ENCODE measurements around the gene PCNX3.

Gene PCNX3

GRCh38 chr11:65579291-65579690 is 36.3 kb upstream of the PCNX3 start:
- Histone ChIP-seq H3K36me3 (ENCODE audit: insufficient read depth, low read length) (peaks cover 43% of the 10 kb centered on the region), H4K20me1 (ENCODE audit: insufficient read depth, low read length) (peaks cover 15% of the 10 kb centered on the region), H3K4me2 (ENCODE audit: insufficient read depth, low read length) (no peak overlapping the region), H3K27ac (ENCODE audit: low read length) (no peak overlapping the region), H3K4me1 (ENCODE audit: insufficient read depth, low read length) (peaks cover 35% of the 10 kb centered on the region), H2AFZ (ENCODE audit: low read depth, low read length) (no peak overlapping the region), H3K4me3 (ENCODE audit: low read depth in 1 of 2, low read length in 2 of 2) (no peak overlapping the region), H3K27me3 (ENCODE audit: insufficient read depth, low read length, poor library complexity) (no peaks in the 10 kb centered on the region), H3K9ac (ENCODE audit: low read depth, low read length) (no peak overlapping the region), H3K79me2 (ENCODE audit: insufficient read depth, low read length) (peaks cover 18% of the 10 kb centered on the region), H3K9me3 (ENCODE audit: insufficient read depth, low read length, severe bottlenecking) (no peaks in the 10 kb centered on the region)
- DNase-seq (no peak), ATAC-seq (ENCODE audit: insufficient read depth, low read depth) (no peak)
- no peak for TF ChIP-seq EZH2 (IDR thresholded peaks at IDR 0.05; ENCODE audit: borderline replicate concordance, low read depth, low read length, severe bottlenecking)
- TF ChIP-seq CTCF (IDR thresholded peaks at IDR 0.05; ENCODE audit: borderline replicate concordance, extremely low read depth, low read length, poor library complexity, severe bottlenecking) = no peak

- Histone ChIP-seq H3K36me3 (ENCODE audit: insufficient read depth, low read length) (peaks cover 47% of the 10 kb centered on the region), H3K9ac (ENCODE audit: low read depth, low read length) (no peak overlapping the region), H4K20me1 (ENCODE audit: insufficient read depth, low read length) (peaks cover 9% of the 10 kb centered on the region), H3K27ac (ENCODE audit: low read length) (no peak overlapping the region), H3K4me3 (ENCODE audit: low read depth in 1 of 2, low read length in 2 of 2) (no peak overlapping the region), H3K79me2 (ENCODE audit: insufficient read depth, low read length) (peaks cover 18% of the 10 kb centered on the region), H3K27me3 (ENCODE audit: insufficient read depth, low read length, poor library complexity) (no peaks in the 10 kb centered on the region), H3K4me1 (ENCODE audit: insufficient read depth, low read length) (peaks cover 26% of the 10 kb centered on the region), H3K4me2 (ENCODE audit: insufficient read depth, low read length) (no peak overlapping the region), H2AFZ (ENCODE audit: low read depth, low read length) (no peak overlapping the region), H3K9me3 (ENCODE audit: insufficient read depth, low read length, severe bottlenecking) (no peaks in the 10 kb centered on the region)
- no peak for ATAC-seq (ENCODE audit: insufficient read depth, low read depth)
- no peak for DNase-seq
- TF ChIP-seq EZH2 (IDR thresholded peaks at IDR 0.05; ENCODE audit: borderline replicate concordance, low read depth, low read length, severe bottlenecking) (no peak), CTCF (IDR thresholded peaks at IDR 0.05; ENCODE audit: borderline replicate concordance, extremely low read depth, low read length, poor library complexity, severe bottlenecking) (no peak)
Measured at GRCh38 chr11:65580031-65580692, 35.4 kb upstream of the PCNX3 start.

GRCh38 chr11:65580756-65581155 is 34.8 kb upstream of the PCNX3 start:
- TF ChIP-seq EZH2 (IDR thresholded peaks at IDR 0.05; ENCODE audit: borderline replicate concordance, low read depth, low read length, severe bottlenecking) (no peak), CTCF (IDR thresholded peaks at IDR 0.05; ENCODE audit: borderline replicate concordance, extremely low read depth, low read length, poor library complexity, severe bottlenecking) (no peak)
- Histone ChIP-seq H3K9ac (ENCODE audit: low read depth, low read length) (no peak overlapping the region), H4K20me1 (ENCODE audit: insufficient read depth, low read length) (peaks cover 5% of the 10 kb centered on the region), H3K27me3 (ENCODE audit: insufficient read depth, low read length, poor library complexity) (no peaks in the 10 kb centered on the region), H2AFZ (ENCODE audit: low read depth, low read length) (no peak overlapping the region), H3K4me2 (ENCODE audit: insufficient read depth, low read length) (no peak overlapping the region), H3K27ac (ENCODE audit: low read length) (no peak overlapping the region), H3K4me3 (ENCODE audit: low read depth in 1 of 2, low read length in 2 of 2) (no peak overlapping the region), H3K4me1 (ENCODE audit: insufficient read depth, low read length) (peaks cover 21% of the 10 kb centered on the region), H3K36me3 (ENCODE audit: insufficient read depth, low read length) (peaks cover 47% of the 10 kb centered on the region), H3K79me2 (ENCODE audit: insufficient read depth, low read length) (peaks cover 18% of the 10 kb centered on the region), H3K9me3 (ENCODE audit: insufficient read depth, low read length, severe bottlenecking) (no peaks in the 10 kb centered on the region)
- DNase-seq = no peak
- ATAC-seq (ENCODE audit: insufficient read depth, low read depth) = no peak
